ENCODE results near the gene GATB. TPM values are rescaled to one million over a fixed set of nuclear protein-coding genes. Genes with fewer than 3 reads are reported as not detected.

GATB gene
- total RNA-seq, 1 donor from 2014 or later = 24.5 TPM

GRCh38 chr4:151667666-151668065 lies 93.1 kb downstream of the GATB start:
- Mint-ChIP-seq H3K4me3 (ENCODE audit: unreplicated experiment) (no peak overlapping the region), H3K9me3 (ENCODE audit: unreplicated experiment) (no peaks in the 10 kb centered on the region), H3K4me1 (ENCODE audit: low read depth, unreplicated experiment) (peaks cover 8% of the 10 kb centered on the region), H3K27me3 (ENCODE audit: unreplicated experiment) (peaks cover 5% of the 10 kb centered on the region), H3K27ac (ENCODE audit: unreplicated experiment) (no peak overlapping the region), H3K36me3 (ENCODE audit: unreplicated experiment) (no peaks in the 10 kb centered on the region)
- TF ChIP-seq CTCF (IDR thresholded peaks at IDR 0.05; ENCODE audit: partially characterized antibody, unreplicated experiment) = no peak
- no peak for DNase-seq

GRCh38 chr4:151667048-151667447 lies 93.8 kb downstream of the GATB start:
- DNase-seq = no peak
- peaks cover 8% of the 10 kb centered on the region for H3K4me1 Mint-ChIP-seq (ENCODE audit: low read depth, unreplicated experiment)
- no peaks in the 10 kb centered on the region for H3K9me3 Mint-ChIP-seq (ENCODE audit: unreplicated experiment)
- H3K36me3 Mint-ChIP-seq (ENCODE audit: unreplicated experiment) = no peaks in the 10 kb centered on the region
- H3K27me3 Mint-ChIP-seq (ENCODE audit: unreplicated experiment) = peaks cover 5% of the 10 kb centered on the region
- no peak overlapping the region for H3K4me3 Mint-ChIP-seq (ENCODE audit: unreplicated experiment)
- no peak for TF ChIP-seq CTCF (IDR thresholded peaks at IDR 0.05; ENCODE audit: partially characterized antibody, unreplicated experiment)
- H3K27ac Mint-ChIP-seq (ENCODE audit: unreplicated experiment) = no peak overlapping the region

DNA sequence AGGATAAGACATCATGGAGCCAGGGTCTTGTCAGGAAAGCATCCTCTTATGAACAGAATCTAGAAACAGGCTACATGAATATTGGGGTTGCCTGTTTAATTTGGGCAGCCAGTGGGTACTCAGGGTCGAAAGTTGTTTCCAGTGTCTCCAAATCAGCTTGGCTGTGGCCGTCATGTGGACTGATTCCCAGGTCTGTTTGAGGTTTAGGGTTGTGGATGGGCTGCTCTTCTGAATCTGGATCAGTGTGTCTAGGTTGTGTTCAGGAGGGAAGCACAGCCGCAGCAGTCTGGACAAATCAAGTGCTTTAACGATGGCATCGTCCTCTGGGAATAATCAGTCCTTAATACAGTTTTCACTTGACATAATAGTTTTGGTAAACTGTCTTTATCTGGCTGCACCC lies 94.3 kb downstream of the GATB start:
- H3K4me1 Mint-ChIP-seq (ENCODE audit: low read depth, unreplicated experiment) = peaks cover 8% of the 10 kb centered on the region
- TF ChIP-seq CTCF (IDR thresholded peaks at IDR 0.05; ENCODE audit: partially characterized antibody, unreplicated experiment) = no peak
- H3K27ac Mint-ChIP-seq (ENCODE audit: unreplicated experiment) = no peak overlapping the region
- no peak for DNase-seq
- peaks cover 5% of the 10 kb centered on the region for H3K27me3 Mint-ChIP-seq (ENCODE audit: unreplicated experiment)
- no peaks in the 10 kb centered on the region for H3K36me3 Mint-ChIP-seq (ENCODE audit: unreplicated experiment)
- no peak overlapping the region for H3K4me3 Mint-ChIP-seq (ENCODE audit: unreplicated experiment)
- no peaks in the 10 kb centered on the region for H3K9me3 Mint-ChIP-seq (ENCODE audit: unreplicated experiment)

GRCh38 chr4:151665785-151666127 lies 95.1 kb downstream of the GATB start:
- no peak for DNase-seq
- Mint-ChIP-seq H3K4me3 (ENCODE audit: unreplicated experiment) (no peak overlapping the region), H3K36me3 (ENCODE audit: unreplicated experiment) (no peaks in the 10 kb centered on the region), H3K4me1 (ENCODE audit: low read depth, unreplicated experiment) (peaks cover 8% of the 10 kb centered on the region), H3K9me3 (ENCODE audit: unreplicated experiment) (no peaks in the 10 kb centered on the region), H3K27ac (ENCODE audit: unreplicated experiment) (no peak overlapping the region), H3K27me3 (ENCODE audit: unreplicated experiment) (peaks cover 5% of the 10 kb centered on the region)
- TF ChIP-seq CTCF (IDR thresholded peaks at IDR 0.05; ENCODE audit: partially characterized antibody, unreplicated experiment) = no peak

GRCh38 chr4:151665022-151665784 lies 95.6 kb downstream of the GATB start:
- no peak for TF ChIP-seq CTCF (IDR thresholded peaks at IDR 0.05; ENCODE audit: partially characterized antibody, unreplicated experiment)
- Mint-ChIP-seq H3K4me3 (ENCODE audit: unreplicated experiment) (no peak overlapping the region), H3K9me3 (ENCODE audit: unreplicated experiment) (peaks cover under 1% of the 10 kb centered on the region), H3K4me1 (ENCODE audit: low read depth, unreplicated experiment) (peaks cover 8% of the 10 kb centered on the region), H3K27me3 (ENCODE audit: unreplicated experiment) (peaks cover 5% of the 10 kb centered on the region), H3K27ac (ENCODE audit: unreplicated experiment) (no peak overlapping the region), H3K36me3 (ENCODE audit: unreplicated experiment) (no peaks in the 10 kb centered on the region)
- DNase-seq = no peak

Data from glutamatergic neuron (in vitro differentiated cells).